ENCODE results near the gene AKT3. TPM values are rescaled to one million over a fixed set of nuclear protein-coding genes. Genes with fewer than 3 reads are reported as not detected.
"Not testable (repeated sequence)": the region's sequence is repeated elsewhere in the genome, so short reads cannot be mapped to it uniquely, and the experiment has no call there.

Gene AKT3
- total RNA-seq, 4 donors from 2014 or later = 8.5 to 16.0 (median 15.2) TPM

- Histone ChIP-seq H3K9me3 (no peaks in the 10 kb centered on the region), H3K27ac (no peak overlapping the region), H3K4me1 (no peaks in the 10 kb centered on the region), H3K36me3 (no peaks in the 10 kb centered on the region), H3K27me3 (no peaks in the 10 kb centered on the region), H3K4me3 (no peak overlapping the region)
- in situ Hi-C loops (cut with MboI; ENCODE audit: low sequenced_read_pairs in 4 of 4) (no loop called here), intact Hi-C loops (cut with DNase I; ENCODE audit: low total_unique reads) (no loop called here)
- DNase-seq (no peak), ATAC-seq (no peak)
- TF ChIP-seq CTCF (IDR thresholded peaks at IDR 0.05 in 4 of 5, conservative IDR thresholded peaks at IDR 0.05 in 1 of 5) = no peak
- no peak for TF ChIP-seq POLR2A (IDR thresholded peaks at IDR 0.05)
Measured at GRCh38 chr1:243658594-243659105, 191.4 kb downstream of the AKT3 start.

GRCh38 chr1:243657793-243658192 lies 192.2 kb downstream of the AKT3 start:
- DNase-seq (no peak), ATAC-seq (no peak)
- intact Hi-C loops (cut with DNase I; ENCODE audit: low total_unique reads) = no loop called here
- Histone ChIP-seq H3K4me3 (no peak overlapping the region), H3K9me3 (no peaks in the 10 kb centered on the region), H3K4me1 (no peaks in the 10 kb centered on the region), H3K27me3 (no peaks in the 10 kb centered on the region), H3K36me3 (no peaks in the 10 kb centered on the region), H3K27ac (no peak overlapping the region)
- in situ Hi-C loops (cut with MboI; ENCODE audit: low sequenced_read_pairs in 4 of 4) = no loop called here
- no peak for TF ChIP-seq CTCF (IDR thresholded peaks at IDR 0.05 in 4 of 5, conservative IDR thresholded peaks at IDR 0.05 in 1 of 5)
- TF ChIP-seq POLR2A (IDR thresholded peaks at IDR 0.05) = no peak

DNA sequence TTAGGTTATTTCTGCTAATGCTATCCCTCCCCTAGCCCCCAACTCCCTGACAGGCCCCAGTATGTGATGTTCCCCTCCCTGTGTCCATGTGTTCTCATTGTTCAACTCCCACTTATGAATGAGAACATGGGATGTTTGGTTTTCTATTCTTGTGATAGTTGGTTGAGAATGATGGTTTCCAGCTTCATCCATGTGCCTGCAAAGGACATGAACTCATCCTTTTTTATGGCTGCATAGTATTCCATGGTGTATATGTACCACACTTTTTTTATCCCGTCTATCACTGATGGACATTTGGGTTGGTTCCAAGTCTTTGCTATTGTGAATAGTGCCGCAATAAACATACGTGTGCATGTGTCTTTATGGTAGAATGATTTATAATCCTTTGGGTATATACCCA lies 200.5 kb downstream of the AKT3 start:
- in situ Hi-C loops (cut with MboI; ENCODE audit: low sequenced_read_pairs in 4 of 4); H3K36me3 ChIP-seq; H3K4me3 ChIP-seq; H3K27ac ChIP-seq; H3K4me1 ChIP-seq; H3K27me3 ChIP-seq; intact Hi-C loops (cut with DNase I; ENCODE audit: low total_unique reads); DNase-seq; ATAC-seq; H3K9me3 ChIP-seq: not testable (repeated sequence)

DNA sequence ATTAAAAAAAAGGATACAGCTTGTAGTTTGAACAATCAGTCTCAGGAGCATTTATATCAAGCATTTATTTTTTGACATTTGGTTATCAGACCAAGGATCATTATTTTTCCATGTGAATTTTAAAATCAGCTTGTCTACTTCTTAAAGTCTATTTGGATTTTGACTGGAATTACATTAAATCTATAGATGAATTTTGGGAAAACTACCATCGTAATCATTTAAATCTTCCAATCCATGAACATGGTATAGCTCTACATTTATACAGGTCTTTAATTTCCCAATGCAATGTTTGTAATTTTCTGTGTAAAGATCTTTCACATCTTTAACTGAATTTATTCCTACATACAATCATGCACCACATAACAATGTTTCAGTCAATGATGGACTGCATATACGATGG lies 203.2 kb downstream of the AKT3 start:
- ATAC-seq (no peak), DNase-seq (no peak)
- no peaks in the 10 kb centered on the region for H3K27me3 ChIP-seq
- in situ Hi-C loops (cut with MboI; ENCODE audit: low sequenced_read_pairs in 4 of 4) = no loop called here
- no peaks in the 10 kb centered on the region for H3K36me3 ChIP-seq
- TF ChIP-seq CTCF (IDR thresholded peaks at IDR 0.05 in 4 of 5, conservative IDR thresholded peaks at IDR 0.05 in 1 of 5) (no peak), POLR2A (IDR thresholded peaks at IDR 0.05) (no peak)
- H3K4me3 ChIP-seq = no peak overlapping the region
- intact Hi-C loops (cut with DNase I; ENCODE audit: low total_unique reads) = no loop called here
- H3K27ac ChIP-seq = no peak overlapping the region
- no peaks in the 10 kb centered on the region for H3K9me3 ChIP-seq
- no peaks in the 10 kb centered on the region for H3K4me1 ChIP-seq

GRCh38 chr1:243645281-243645680 lies 204.8 kb downstream of the AKT3 start:
- no peaks in the 10 kb centered on the region for H3K9me3 ChIP-seq
- TF ChIP-seq POLR2A (IDR thresholded peaks at IDR 0.05) (no peak), CTCF (IDR thresholded peaks at IDR 0.05 in 4 of 5, conservative IDR thresholded peaks at IDR 0.05 in 1 of 5) (no peak)
- no peaks in the 10 kb centered on the region for H3K27me3 ChIP-seq
- ATAC-seq = no peak
- H3K4me1 ChIP-seq = no peaks in the 10 kb centered on the region
- intact Hi-C loops (cut with DNase I; ENCODE audit: low total_unique reads) (no loop called here), in situ Hi-C loops (cut with MboI; ENCODE audit: low sequenced_read_pairs in 4 of 4) (no loop called here)
- H3K27ac ChIP-seq = no peak overlapping the region
- DNase-seq = no peak
- no peak overlapping the region for H3K4me3 ChIP-seq
- no peaks in the 10 kb centered on the region for H3K36me3 ChIP-seq

All from gastrocnemius medialis (tissue), 4 donors.